CD4-positive, CD25-positive, alpha-beta regulatory T cell (primary cell): Measurements from ENCODE around the gene POLR3G. TPM values are rescaled to one million over a fixed set of nuclear protein-coding genes. Genes with fewer than 3 reads are reported as not detected.

ENCODE experiments used
- ATAC-seq, 2 donors: fragments of 150-1000 bp; cut with Tn5 transposase; one replicate each; pipeline ENCODE4 v1.10.0; 2021; ENCODE audit warnings: low read depth in 2 of 2, moderate number of reproducible peaks in 2 of 2, moderate library complexity in 1 of 2
- DNase-seq, 3 donors: peaks; one replicate each; pipeline versions ENCODE4 v3.0.0 to v3.0.0-alpha.2; 2012 to 2022; ENCODE audit warnings: mixed read lengths in 1 of 3
- H3K27ac ChIP-seq: one replicate; pipeline ENCODE4 v1.7.0; 2013; ENCODE audit warnings: mild to moderate bottlenecking, low read length; ENCODE audit not compliant: insufficient read depth, poor library complexity, severe bottlenecking
- H3K27me3 ChIP-seq: one replicate; pipeline ENCODE4 v1.7.0; 2013; ENCODE audit warnings: low read length; ENCODE audit not compliant: control insufficient read depth, insufficient read depth
- H3K36me3 ChIP-seq: one replicate; pipeline ENCODE4 v1.7.0; 2013; ENCODE audit warnings: mild to moderate bottlenecking, low read length, moderate library complexity; ENCODE audit not compliant: control insufficient read depth, insufficient read depth
- H3K4me1 ChIP-seq: 2 replicates; pipeline ENCODE4 v1.7.0; 2013; ENCODE audit warnings: mild to moderate bottlenecking, low read length; ENCODE audit not compliant: insufficient read depth, control insufficient read depth, poor library complexity, severe bottlenecking
- H3K4me3 ChIP-seq: one replicate; pipeline ENCODE4 v1.7.0; 2013; ENCODE audit warnings: low read depth, mild to moderate bottlenecking, low read length, moderate library complexity
- H3K9me3 ChIP-seq, 2 experiments: 1 replicate in 1 of 2; 2 replicates in 1 of 2; pipeline ENCODE4 v1.7.0; 2013; ENCODE audit warnings: low read length in 2 of 2, mild to moderate bottlenecking in 1 of 2, moderate library complexity in 1 of 2; ENCODE audit not compliant: control insufficient read depth in 2 of 2
- H3K27ac Mint-ChIP-seq, 3 donors: one replicate each; pipeline ENCODE4 v1.8.0; 2020 to 2022; ENCODE audit warnings: mild to moderate bottlenecking in 3 of 3, mixed read lengths in 3 of 3, moderate library complexity in 2 of 3
- H3K27me3 Mint-ChIP-seq: one replicate; pipeline ENCODE4 v1.8.0; 2022; ENCODE audit warnings: mild to moderate bottlenecking, mixed read lengths
- H3K36me3 Mint-ChIP-seq: one replicate; pipeline ENCODE4 v1.8.0; 2020; ENCODE audit warnings: mixed read lengths
- H3K4me1 Mint-ChIP-seq, 4 donors: one replicate each; pipeline ENCODE4 v1.8.0; 2020 to 2022; ENCODE audit warnings: mixed read lengths in 4 of 4, mild to moderate bottlenecking in 1 of 4
- H3K4me3 Mint-ChIP-seq, 4 donors: one replicate each; pipeline ENCODE4 v1.8.0; 2020 to 2022; ENCODE audit warnings: mild to moderate bottlenecking in 4 of 4, mixed read lengths in 4 of 4, moderate library complexity in 3 of 4
- H3K9me3 Mint-ChIP-seq, 7 donors: one replicate each; pipeline ENCODE4 v1.8.0; 2020 to 2022; ENCODE audit warnings: mixed read lengths in 7 of 7, mild to moderate bottlenecking in 3 of 7, moderate library complexity in 2 of 7
- polyA plus RNA-seq, 4 donors: library from polyadenylated mRNA; unstranded; fragments of 300-500 nt; fragmentation: Illumina TruSeq; gene quantifications; one replicate each; pipeline ENCODE4 v1.2.3, GENCODE V29; 2021
- total RNA-seq: library from RNA; stranded (reverse); gene quantifications from one replicate; pipeline ENCODE4 v1.2.3, GENCODE V29; 2022

Gene POLR3G
- total and polyA plus RNA-seq, 5 donors from 2014 or later, result 0.91 to 1.9 (median 1.3) TPM

DNA sequence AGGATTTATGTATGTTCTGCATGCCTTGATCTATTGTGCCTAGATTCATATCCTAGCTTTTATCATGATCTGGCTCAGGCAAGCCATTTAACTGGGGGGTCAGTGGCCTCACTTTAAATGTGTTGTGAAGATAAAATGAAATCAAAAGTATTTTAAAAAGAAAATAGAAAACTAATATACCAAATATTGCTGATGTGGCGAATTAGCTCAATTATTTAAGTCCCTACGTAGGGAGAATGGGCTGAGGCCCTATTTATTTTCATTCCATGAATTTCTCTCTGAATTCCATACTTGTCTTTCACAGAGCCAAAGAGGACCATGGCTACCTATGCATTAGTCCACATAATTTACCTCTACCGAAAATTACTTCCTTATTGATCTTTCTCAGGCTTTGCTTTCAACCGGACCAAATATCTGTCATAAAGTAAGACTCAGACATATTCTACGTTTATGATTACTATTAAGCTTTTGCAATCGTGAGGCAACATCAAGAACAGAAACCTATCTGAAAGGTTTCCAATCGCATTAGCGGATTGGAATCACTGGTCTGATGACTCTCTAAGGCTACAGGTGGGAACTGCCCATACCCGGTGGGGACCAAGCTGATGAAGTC is 1.8 kb upstream of the POLR3G start:
- DNase-seq (no peak), ATAC-seq (no peak)
- H3K4me1 Mint-ChIP-seq, result peaks cover 11 to 44% (median 34%) of the 10 kb centered on the region in 4 donors
- Histone ChIP-seq H3K9me3 (peaks cover 0 to 3% of the 10 kb centered on the region in 2 experiments), H3K27me3 (no peaks in the 10 kb centered on the region), H3K4me1 (peaks cover 24% of the 10 kb centered on the region), H3K27ac (no peak overlapping the region), H3K36me3 (peaks cover 7% of the 10 kb centered on the region), H3K4me3 (peak overlapping the region; percentile 88)
- peaks cover 0 to 14% (median 4%) of the 10 kb centered on the region in 7 donors for H3K9me3 Mint-ChIP-seq
- peak overlapping the region in 2 of 3 donors; percentile 82 to 94 for H3K27ac Mint-ChIP-seq
- H3K27me3 Mint-ChIP-seq, result no peaks in the 10 kb centered on the region
- H3K36me3 Mint-ChIP-seq, result peaks cover 33% of the 10 kb centered on the region
- H3K4me3 Mint-ChIP-seq, result peak overlapping the region; percentile 97 to 100 (median 98)

GRCh38 chr5:90473396-90474234 is 1.0 kb upstream of the POLR3G start:
- H3K36me3 ChIP-seq, result peaks cover 7% of the 10 kb centered on the region
- H3K27me3 Mint-ChIP-seq, result no peaks in the 10 kb centered on the region
- H3K27me3 ChIP-seq, result no peaks in the 10 kb centered on the region
- H3K9me3 Mint-ChIP-seq, result peaks cover 0 to 9% (median 0%) of the 10 kb centered on the region in 7 donors
- H3K4me1 Mint-ChIP-seq, result peaks cover 11 to 44% (median 31%) of the 10 kb centered on the region in 4 donors
- H3K9me3 ChIP-seq, result no peaks in the 10 kb centered on the region
- peaks cover 25% of the 10 kb centered on the region for H3K36me3 Mint-ChIP-seq
- H3K27ac ChIP-seq, result peak overlapping the region; percentile 77
- DNase-seq (peak in 2 of 3 donors; percentile 12 to 37), ATAC-seq (no peak)
- peak overlapping the region; percentile 94 to 96 (median 96) for H3K27ac Mint-ChIP-seq
- peak overlapping the region; percentile 88 for H3K4me3 ChIP-seq
- peaks cover 24% of the 10 kb centered on the region for H3K4me1 ChIP-seq
- H3K4me3 Mint-ChIP-seq, result peak overlapping the region; percentile 97 to 100 (median 98)

GRCh38 chr5:90475436-90475980 is 844 bp downstream of the POLR3G start:
- Mint-ChIP-seq H3K9me3 (no peaks in the 10 kb centered on the region), H3K27ac (no peak overlapping the region), H3K4me1 (peaks cover 11 to 38% (median 23%) of the 10 kb centered on the region in 4 donors), H3K36me3 (peaks cover 8% of the 10 kb centered on the region), H3K4me3 (peak overlapping the region in 3 of 4 donors; percentile 90 to 100 (median 99)), H3K27me3 (no peaks in the 10 kb centered on the region)
- DNase-seq, result no peak
- Histone ChIP-seq H3K9me3 (no peaks in the 10 kb centered on the region), H3K27me3 (no peaks in the 10 kb centered on the region), H3K4me3 (peak overlapping the region; percentile 80), H3K4me1 (peaks cover 24% of the 10 kb centered on the region), H3K36me3 (peaks cover 1% of the 10 kb centered on the region), H3K27ac (no peak overlapping the region)
- no peak for ATAC-seq

DNA sequence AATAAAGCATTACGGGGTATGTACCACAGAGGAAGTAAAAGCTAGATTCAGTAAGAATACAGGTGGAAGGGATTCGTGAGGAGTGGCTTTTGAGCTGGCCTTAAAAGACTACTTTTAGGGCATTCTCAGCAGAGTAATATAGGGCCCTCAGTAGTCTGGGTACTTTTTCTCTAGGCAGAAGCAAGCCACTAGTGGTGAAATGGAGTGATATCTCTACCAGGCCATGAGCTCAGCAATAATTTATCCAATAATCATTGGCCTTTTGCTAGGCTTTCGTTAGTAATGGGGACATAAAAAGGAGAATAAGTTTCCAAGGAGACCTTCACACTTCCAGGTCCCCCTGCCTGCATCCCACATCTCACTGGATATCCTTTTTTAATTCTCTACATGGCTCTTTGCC is 1.7 kb downstream of the POLR3G start:
- Histone ChIP-seq H3K27ac (no peak overlapping the region), H3K4me1 (peaks cover 24% of the 10 kb centered on the region), H3K36me3 (no peaks in the 10 kb centered on the region), H3K9me3 (no peaks in the 10 kb centered on the region), H3K4me3 (no peak overlapping the region), H3K27me3 (no peaks in the 10 kb centered on the region)
- Mint-ChIP-seq H3K36me3 (no peaks in the 10 kb centered on the region), H3K27ac (no peak overlapping the region), H3K4me3 (peak overlapping the region in 1 of 4 donors; percentile 100), H3K9me3 (no peaks in the 10 kb centered on the region), H3K4me1 (peaks cover 6 to 29% (median 16%) of the 10 kb centered on the region in 4 donors), H3K27me3 (no peaks in the 10 kb centered on the region)
- no peak for ATAC-seq
- DNase-seq, result no peak

DNA sequence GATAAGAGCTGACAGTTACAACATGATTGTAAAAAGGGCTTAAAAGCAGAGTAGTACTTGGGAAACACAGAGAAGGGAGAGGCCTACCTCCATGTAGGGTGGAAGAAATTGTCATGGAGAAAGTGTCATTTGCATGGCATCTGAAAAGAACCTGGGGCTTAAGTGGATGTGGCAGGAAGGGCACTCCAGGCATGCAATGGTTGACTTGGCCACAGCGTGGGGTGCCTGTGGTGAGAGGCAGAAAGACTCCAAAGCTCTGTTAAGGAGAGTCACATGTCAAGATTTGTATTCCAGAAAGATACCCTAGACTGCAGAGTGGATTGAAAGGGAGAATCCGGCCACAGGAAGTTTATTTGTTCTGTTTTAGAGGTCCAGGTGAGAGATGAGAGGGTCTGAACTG is 2.4 kb downstream of the POLR3G start:
- H3K27ac Mint-ChIP-seq, result no peak overlapping the region
- Histone ChIP-seq H3K36me3 (no peaks in the 10 kb centered on the region), H3K9me3 (no peaks in the 10 kb centered on the region), H3K27me3 (no peaks in the 10 kb centered on the region), H3K27ac (no peak overlapping the region), H3K4me1 (peaks cover 17% of the 10 kb centered on the region), H3K4me3 (no peak overlapping the region)
- ATAC-seq, result no peak
- H3K9me3 Mint-ChIP-seq, result no peaks in the 10 kb centered on the region
- peak overlapping the region in 1 of 4 donors; percentile 52 for H3K4me3 Mint-ChIP-seq
- no peaks in the 10 kb centered on the region for H3K27me3 Mint-ChIP-seq
- DNase-seq, result no peak
- H3K4me1 Mint-ChIP-seq, result peaks cover 4 to 23% (median 14%) of the 10 kb centered on the region in 4 donors
- no peaks in the 10 kb centered on the region for H3K36me3 Mint-ChIP-seq

- Histone ChIP-seq H3K4me1 (peaks cover 17% of the 10 kb centered on the region), H3K27ac (no peak overlapping the region), H3K36me3 (no peaks in the 10 kb centered on the region), H3K9me3 (no peaks in the 10 kb centered on the region), H3K27me3 (no peaks in the 10 kb centered on the region), H3K4me3 (no peak overlapping the region)
- Mint-ChIP-seq H3K27ac (no peak overlapping the region), H3K27me3 (no peaks in the 10 kb centered on the region), H3K4me1 (peaks cover 0 to 20% (median 10%) of the 10 kb centered on the region in 4 donors), H3K9me3 (no peaks in the 10 kb centered on the region), H3K4me3 (no peak overlapping the region), H3K36me3 (no peaks in the 10 kb centered on the region)
- ATAC-seq (no peak), DNase-seq (no peak)
These were observed 3.1 kb downstream of the POLR3G start for GRCh38 chr5:90477621-90478215.

DNA sequence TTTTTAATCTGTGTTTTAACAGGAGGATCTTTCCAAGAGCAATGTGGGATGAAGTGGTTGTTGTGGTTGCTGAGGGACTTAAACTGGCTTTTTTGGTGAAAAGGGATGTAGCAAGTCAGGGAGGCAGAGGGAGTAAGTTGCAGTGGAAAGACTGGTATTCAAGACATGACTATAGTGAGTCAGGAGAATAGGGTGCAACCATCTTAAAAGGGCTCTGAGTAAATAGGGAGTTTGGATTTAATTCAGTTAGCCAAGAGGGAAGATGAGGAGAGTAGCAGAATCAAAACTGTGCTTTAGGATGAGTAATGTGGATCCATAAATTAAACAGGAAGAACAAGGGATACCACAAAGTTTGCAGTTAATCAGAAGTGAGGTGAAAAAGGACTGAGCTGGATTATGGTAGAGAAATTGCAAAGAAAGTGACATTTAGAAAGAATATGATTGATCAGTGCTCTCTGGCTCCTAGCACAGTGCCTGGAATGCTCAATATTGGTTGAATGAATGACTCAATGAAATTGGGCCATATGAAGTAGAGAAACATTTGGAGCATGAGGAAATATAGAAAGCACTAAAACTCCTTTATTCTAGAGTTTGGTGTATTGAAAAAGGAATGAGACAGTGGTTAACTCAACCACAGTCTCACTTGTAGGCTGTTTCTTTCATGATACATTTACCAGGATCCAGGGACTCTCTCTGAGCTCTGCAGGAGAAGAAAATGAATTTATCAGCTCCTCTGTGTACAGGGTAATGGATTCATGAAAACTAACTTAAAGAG is 5.1 kb downstream of the POLR3G start:
- H3K4me1 Mint-ChIP-seq, result peaks cover 0 to 7% (median 2%) of the 10 kb centered on the region in 4 donors
- H3K27me3 Mint-ChIP-seq, result no peaks in the 10 kb centered on the region
- Histone ChIP-seq H3K9me3 (no peaks in the 10 kb centered on the region), H3K27ac (no peak overlapping the region), H3K4me1 (peaks cover 6% of the 10 kb centered on the region), H3K36me3 (no peaks in the 10 kb centered on the region), H3K27me3 (no peaks in the 10 kb centered on the region), H3K4me3 (no peak overlapping the region)
- no peak overlapping the region for H3K4me3 Mint-ChIP-seq
- DNase-seq (no peak), ATAC-seq (no peak)
- H3K36me3 Mint-ChIP-seq, result no peaks in the 10 kb centered on the region
- no peaks in the 10 kb centered on the region for H3K9me3 Mint-ChIP-seq
- H3K27ac Mint-ChIP-seq, result no peak overlapping the region
